COLO668 (cell line): ENCODE data around the gene IQCK.

ENCODE experiments used
- DNase-seq: peaks from one replicate; lab custom pipeline; 2025; ENCODE audit not compliant: unreplicated experiment; lab: John Stamatoyannopoulos, UW

Gene IQCK

DNA sequence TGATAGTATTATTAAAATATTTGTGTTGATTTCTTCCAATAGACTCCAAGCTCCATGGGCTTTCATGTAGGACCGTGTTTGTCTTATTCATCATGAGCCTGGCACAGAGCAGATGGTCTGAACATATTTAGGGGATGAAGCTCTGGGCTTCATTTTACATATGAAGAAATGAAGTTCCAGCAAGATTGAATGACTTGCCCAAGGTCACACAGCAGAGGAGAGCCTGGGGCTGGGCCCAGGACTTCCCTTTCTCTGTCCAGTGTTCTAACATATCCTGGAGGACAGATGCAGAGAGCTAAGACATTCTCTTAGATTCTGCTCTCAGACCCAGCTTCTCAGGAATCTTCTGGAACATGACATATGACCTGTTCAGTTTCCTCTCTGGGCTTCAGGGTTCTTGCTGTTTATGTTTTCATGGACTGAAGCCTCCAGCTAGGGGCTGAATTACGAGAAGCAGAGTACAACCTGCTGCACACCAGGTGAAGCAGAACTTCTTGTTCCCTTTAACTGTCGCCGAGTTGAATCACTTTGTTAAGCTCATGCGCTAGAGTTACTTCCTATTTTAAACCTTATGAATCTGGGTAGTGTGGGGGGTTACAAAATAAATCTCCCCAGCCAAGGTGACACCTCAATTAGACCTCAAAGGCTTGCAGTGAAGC is 113.0 kb downstream of the IQCK start:
- no peak for DNase-seq

DNA sequence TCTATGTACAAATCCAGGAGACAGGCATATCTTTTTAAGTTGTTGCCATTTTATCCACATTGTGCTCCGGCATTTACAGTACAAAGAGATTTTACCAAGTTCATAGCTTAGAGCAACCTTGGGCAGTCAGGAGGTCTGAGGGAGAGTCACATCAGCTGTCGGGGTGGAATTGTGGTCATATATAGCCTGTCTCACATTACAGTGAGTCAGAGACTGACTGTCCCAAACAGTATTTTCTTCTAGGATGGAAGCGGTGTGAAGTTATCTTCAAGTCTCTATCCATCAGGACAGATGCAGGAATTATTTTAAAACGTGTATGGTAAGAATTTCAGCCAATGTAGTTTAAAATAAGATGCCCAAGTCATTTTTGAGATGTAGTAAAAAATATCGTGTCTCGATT is 113.6 kb downstream of the IQCK start:
- DNase-seq, result no peak

DNA sequence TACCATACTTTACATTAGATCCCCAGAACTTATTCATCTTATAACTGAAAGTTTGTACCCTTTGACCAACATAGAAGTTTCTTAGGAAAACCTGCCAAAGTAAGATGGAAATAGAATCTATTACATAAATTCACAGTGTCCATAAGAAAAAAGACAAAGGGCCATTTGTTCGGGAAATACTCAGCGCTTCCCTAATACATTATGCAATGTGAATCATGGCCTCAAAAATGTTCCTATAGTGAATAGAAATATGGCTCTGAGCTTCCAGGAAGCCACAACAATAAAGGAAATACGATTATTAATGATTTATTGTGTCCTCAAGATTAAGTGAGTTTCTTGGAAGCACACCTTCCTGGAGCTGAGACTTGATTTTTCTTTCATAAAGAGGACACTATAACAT is 115.1 kb downstream of the IQCK start:
- no peak for DNase-seq

DNA sequence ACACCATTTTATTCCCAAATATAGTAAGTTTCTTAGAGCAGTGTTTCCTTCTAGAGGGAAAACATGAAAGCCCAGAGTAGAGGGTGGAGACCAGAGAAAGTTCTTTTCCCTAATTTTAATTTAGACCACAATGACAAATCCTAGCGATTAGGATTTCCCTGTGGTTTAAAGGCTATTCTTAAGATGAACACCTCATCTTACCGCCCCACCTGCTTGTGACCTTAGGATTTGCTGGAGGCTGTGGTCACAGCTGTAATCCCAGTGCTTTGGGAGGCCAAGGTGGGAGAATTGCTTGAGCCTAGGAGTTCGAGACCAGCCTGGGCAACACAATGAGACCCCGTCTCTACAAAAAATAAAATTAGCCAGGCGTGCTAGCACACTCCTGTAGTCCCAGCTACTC is 115.5 kb downstream of the IQCK start:
- no peak for DNase-seq

DNA sequence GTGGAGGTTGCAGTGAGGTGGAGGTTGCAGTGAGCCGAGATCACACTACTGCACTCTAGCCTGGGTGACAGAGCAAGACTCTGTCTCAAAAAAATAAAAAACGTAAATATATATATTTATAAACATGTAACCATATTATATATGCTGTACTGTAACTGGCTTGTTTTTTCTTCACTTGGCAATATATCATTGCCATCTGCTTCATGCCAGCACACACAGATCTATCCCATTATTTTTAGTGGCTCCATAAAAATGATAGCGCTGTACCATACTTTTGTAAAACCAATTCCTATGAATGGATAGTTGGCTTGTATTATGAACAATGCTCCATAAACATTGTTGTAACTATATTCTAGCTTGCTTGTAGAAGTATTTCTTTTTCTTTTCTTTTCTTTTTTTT is 117.1 kb downstream of the IQCK start:
- DNase-seq, result no peak

DNA sequence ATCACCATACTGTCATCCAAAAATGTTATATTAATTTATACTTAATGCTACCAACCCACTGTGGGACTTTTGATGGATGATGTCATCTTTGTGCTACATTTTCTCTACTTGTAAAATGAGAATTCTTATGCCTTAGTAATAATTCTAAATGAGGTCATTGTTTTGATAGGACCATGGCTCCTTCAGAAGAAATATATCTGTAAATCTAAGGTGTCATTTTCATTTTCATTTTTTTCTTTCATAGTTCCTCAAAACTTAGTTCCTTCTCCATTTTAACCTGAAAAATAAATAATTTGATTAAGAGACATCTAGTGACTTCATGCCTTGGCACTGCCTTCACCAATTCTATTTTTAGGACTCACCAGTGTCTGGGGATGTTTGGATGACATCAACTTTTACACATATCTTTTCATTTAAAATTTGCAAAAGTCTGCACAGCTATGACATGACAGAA is 117.9 kb downstream of the IQCK start:
- DNase-seq, result no peak

DNA sequence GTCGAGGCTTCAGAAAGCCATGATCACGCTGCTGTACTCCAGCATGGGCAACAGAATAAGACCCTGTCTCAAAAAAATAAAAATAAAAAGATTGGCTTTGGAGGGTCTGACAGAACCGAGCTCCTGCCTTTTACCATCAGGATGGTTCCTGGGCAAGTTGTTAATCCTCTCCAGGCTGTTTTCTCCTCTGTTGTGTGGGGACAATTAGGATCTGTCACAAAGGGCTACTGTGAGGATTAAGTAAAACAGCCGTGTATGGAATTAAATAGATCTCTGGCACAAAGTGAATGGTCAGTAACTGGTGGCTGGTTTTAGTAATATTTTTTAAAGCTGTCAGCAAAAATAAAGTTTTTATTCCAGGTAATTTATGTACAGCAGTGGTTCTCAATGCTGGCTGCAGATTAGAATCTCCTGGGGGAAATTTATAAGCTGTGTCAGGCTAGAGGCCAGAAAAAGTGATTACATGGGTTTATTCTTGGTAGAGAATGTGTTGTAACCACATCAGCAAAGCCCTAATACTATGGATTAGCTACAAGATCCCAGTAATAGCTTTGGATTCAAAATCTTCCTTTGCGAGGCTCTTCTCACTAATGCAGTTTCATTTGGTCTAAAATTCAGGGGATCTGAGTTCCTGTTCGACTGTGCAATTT is 119.4 kb downstream of the IQCK start:
- no peak for DNase-seq

DNA sequence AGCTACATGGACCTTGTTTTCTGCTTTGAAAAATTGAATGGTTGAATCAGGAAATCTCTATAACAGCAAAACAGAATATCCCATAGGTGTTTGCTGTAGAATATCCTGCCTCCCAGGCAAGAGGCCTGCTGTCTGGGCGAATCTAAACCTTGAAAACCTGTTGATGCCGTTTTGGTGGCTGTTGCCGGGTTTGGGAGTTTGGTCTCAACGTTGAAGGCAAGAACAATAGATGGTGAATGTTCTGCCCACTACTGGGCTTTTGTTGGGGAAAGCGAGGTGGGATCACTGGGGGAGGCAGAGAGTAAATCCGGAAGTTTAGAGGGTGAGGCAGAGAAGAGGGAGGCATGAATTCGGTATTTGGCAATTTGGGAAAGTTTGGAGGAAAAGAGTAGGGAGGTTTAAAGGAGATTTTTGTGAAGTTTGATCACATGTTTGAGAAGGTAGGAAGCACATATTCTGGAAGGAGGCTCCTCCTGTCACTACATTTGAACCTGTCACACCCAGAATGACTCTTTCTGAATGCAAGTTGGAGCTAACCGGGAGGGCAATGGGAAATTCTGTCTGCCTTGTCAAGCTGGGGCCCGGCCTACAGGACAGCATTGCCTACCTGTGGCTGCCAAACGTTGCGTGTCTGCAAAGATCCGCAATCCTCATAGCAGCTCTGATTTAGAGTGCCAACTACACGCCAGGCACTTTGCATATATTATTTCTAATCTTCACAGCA is 120.1 kb downstream of the IQCK start:
- DNase-seq, result no peak

DNA sequence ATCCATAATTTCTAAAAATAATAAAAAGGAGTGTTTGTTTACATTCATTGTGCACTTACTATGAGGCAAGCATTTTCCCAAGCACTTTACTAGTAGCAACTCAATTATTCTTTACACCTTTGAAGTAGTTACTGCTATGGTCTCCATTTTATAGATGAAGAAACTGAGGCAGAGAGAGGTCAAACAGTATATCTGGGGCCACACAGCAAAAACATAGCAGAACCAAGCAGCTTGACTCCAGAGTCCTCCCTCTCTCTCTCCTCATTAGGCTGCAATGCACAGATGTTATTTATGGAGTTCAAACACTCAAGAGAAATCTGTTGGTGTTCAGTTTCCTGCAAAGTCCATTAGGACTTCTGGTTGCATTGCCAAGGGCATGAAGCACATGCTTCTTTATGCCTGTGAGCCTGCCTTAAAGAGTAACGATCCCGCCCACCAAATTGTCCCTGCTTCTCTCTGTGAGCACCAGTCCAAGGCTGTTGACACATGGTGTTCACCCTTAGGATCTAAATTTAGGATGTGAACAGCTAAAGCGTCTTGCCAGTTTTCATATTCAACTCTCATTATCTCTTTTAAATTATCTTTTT is 122.5 kb downstream of the IQCK start:
- DNase-seq, result peak; percentile 60

DNA sequence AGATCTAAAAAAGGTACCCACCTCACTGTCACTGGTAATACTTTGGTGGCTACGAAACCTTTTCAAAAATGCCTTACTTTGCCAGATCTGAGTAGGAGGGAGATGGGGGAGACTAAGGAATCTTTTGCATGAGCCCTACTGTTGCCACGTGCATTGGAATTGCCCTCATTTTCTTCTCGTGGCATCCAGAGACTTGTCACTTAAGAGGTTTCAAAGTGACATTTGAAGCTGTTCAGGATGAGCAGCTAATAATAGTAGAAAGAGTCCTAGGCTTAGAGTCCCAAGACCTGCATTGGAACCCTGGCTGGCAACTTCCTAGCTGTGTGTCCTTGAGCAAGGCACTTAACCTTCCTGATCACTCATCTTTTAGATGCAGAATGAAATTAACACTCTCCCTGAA is 123.1 kb downstream of the IQCK start:
- no peak for DNase-seq

DNA sequence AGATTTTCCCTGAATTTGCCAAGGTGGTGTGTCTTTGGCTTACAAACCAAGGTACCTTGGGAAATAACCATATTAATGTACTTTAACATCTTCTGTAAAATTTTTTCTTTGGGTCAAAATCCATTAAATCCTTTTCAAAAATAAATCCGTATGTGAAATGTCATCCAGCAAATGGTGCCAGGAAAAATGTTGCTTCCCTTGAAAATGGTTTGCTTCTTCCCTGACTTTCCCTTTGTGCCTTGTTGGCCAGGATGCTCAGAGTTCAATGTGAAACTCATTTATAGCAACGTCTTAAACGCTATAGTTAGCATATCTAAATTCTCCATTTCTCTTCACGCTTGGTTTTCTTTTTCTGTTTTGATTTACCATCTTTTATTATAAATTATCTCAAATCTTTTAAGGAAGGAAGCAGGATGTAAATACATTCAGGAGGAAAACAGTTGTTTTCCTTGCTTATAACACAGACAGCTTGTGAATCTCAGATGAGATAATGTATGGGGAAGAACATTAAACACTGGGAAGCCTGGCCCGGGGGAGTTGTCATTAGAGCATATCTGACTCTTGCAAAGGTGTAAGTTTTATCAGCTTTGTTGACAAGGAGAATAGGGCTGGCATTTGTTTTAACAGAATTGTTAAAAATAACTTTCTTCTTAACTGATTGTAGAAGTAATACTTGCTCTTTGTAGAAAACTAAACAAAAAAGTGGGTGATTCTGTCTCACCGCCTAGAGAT is 124.5 kb downstream of the IQCK start:
- DNase-seq, result no peak

DNA sequence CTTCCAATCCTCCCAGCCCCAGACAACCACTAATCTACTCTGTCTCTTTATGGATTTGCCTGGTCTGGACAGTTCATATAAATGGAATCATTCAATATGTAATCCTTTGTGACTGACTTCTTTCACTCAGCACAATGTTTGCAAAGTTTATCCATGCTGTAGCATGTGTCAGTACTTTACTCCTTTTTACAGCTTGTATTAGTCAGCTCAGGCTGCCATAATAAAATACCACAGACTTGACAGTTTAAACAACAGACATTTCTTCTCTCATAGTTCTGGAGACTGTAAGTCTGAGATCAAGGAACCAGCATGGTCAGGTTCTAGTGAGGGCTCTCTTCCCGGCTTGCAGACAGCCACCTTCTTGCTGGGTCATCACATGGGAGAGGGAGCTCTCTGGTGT is 125.3 kb downstream of the IQCK start:
- DNase-seq, result no peak

DNA sequence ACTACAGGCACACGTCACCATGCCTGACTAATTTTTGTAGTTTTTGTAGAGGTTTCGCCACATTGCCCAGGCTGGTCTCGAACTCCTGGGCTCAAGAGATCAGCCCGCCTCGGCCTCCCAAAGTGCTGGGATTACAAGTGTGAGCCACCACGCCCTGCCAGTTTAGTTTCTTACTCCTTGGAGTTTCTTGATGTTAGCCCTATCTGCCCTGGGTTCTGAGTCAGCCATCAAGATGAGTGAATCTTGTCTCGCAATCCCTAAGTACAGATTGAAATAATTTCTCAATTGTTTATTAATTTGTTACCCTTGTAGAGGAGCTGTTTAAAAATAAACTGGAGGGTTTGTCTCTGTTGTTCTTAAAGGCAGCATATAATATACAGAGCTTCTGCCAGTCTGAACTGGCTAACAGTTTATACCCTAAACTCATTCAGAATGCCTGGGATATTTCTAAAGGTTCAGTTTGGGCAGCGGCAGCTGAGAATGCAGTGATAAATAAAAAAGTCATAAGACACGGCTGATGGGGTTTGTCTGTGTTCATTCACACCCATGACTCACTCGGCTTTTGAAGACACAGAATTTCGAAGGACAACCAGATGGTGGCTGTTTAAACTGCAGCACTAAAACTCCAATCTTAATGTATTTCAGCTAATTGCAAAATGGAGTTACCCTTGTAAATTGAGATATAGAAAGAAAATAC is 127.0 kb downstream of the IQCK start:
- DNase-seq, result peak; percentile 15

DNA sequence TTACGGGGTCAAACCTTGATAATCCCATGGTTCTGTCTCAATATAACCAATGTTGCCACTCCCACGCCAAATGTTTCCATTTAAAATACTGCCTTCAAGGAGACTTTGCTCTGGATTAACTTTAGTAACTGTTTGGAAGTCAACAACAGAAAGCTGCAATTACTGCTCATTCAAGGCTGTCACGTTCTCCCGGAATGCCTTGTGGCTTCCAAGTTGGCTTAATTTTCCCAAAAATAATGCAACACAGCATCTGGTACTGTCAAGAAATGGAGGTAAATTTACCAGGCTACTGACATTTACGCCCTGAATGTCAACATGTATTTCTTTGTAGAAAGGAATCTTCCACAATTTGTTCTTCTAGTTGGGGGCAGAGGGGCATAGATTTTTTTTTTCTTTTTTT is 128.4 kb downstream of the IQCK start:
- DNase-seq, result no peak

DNA sequence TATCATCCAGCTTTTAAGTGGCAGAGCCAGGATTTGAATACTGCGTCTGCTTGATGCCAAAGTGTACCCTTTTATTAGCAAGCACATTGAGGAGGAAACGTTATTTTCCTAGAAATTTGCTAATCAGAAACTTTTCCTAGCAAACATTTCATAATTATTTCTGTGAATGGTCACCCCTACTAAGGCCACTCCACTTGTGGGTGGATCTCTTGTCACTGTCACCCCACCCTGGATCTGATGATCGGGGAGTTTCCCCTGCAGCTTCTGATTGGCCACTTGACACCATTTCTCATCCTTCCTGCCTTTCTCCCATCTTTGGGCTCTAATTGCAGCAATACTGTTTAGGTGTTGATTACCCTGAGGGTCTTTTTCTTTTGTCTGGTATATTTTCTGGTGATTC is 130.7 kb downstream of the IQCK start:
- DNase-seq, result no peak

DNA sequence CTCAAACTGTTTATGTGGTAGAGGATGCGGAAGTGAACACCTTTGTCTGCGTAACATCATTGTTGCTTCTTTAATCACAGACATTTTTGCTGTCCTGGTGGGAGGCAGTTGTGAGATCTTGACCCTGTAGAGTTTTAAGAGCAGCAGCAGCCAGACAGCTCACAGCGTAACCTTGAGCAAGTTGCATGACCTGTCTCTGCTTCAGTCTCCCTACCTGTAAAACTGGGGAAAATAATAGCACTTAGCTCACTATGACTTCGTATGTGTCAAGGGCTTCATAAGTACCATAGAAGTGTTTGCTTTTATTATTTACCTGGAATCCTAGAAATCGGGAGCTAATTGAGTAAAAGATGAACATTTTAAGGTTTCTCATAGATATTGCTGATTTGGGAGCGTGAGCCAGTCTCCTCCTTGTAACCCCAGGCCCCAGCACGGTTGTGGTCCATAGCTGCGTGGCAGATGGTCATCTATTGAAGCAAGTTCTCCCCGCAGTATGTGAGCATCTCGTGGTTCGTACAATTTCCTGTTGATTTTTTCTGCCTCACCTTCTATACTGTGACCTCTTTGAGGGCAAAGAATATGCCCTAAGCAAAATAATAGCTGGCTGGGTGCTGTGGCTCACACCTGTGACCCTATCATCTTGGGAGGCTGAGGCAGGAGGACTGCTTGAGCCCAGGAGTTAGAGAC is 132.2 kb downstream of the IQCK start:
- no peak for DNase-seq

DNA sequence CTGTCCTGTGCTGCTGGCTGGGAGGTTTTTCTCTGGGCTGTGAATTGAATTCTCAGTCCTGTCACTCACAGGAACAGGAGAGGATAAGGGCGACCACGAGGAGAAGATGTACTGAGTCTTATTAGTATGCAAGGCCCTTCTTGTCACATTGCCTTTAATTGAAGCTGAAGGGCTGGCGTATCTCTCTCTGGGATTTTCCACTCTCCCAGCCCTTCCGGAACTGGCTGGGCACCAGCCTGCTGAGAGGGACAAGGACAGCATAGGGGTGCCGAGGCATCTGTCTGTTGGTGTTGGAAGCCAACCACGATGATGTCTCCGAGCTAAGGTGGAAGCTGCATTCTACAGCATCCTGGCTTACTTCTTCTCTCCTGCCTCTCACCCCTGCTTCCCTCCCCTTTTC is 133.4 kb downstream of the IQCK start:
- DNase-seq, result no peak

DNA sequence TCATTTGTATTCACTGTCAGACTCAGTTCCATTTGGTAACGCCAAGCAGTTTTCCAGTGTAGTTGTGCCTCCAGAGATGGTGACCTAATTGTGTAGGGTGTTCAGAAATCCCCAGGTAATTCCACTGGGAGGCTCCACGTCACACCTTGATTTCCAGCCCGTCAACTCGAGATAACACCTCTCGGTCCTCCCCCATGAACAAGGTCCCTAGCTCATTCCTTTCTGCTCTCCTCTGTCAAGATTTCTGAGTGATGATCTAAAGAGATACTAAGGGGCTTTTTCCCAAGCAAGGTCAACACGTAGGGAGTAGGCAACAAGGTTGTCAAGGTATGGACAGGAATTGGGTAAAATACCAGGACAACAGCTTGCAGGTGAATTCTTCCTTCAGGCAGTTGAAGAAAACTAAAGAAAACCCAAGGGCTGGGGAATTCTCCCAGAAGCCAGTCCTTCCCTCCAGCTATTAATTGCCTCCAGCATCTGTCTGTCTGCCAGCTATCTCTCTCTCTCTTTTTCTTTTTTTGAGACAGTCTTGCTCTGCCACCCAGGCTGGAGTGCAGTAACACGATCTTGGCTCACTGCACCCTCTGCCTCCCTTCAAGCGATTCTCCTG is 135.2 kb downstream of the IQCK start:
- DNase-seq, result no peak

DNA sequence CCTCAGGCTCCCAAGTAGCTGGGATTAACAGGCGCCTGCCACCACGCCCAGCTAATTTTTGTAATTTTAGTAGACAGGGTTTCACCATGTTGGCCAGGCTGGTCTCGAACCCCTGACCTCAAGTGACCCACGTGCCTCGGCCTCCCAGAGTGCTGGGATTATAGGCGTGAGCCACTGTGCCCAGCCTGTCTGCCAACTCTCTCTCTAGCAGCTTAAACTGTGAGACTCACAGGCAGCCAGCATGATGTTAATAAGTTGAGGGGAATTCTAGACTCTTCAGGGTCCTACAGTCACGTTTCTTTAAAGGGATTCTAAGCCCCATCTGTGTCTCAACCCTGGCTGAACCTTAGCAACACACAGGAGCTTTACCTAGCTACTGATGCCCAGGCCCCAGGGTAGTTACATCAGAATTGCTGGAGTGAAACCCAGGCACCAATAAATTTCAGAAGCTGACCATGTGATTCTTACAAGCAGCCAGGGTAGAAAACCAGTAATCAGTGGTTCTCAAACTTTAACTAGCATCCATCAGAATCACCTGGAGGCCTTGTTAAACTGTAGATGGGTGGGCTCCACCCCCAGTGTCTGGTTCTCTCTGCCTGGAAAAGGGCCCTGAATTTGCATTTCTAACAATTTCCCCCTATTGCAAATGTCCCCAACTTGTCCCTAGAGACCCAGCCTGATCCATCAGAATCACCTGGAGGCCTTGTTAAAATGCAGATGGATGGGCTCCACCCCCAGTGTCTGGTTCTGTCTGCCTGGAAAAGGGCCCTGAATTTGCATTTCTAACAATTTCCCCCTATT is 135.9 kb downstream of the IQCK start:
- no peak for DNase-seq
